Measurements from ENCODE around the gene PCK1.

The PCK1 gene

DNA sequence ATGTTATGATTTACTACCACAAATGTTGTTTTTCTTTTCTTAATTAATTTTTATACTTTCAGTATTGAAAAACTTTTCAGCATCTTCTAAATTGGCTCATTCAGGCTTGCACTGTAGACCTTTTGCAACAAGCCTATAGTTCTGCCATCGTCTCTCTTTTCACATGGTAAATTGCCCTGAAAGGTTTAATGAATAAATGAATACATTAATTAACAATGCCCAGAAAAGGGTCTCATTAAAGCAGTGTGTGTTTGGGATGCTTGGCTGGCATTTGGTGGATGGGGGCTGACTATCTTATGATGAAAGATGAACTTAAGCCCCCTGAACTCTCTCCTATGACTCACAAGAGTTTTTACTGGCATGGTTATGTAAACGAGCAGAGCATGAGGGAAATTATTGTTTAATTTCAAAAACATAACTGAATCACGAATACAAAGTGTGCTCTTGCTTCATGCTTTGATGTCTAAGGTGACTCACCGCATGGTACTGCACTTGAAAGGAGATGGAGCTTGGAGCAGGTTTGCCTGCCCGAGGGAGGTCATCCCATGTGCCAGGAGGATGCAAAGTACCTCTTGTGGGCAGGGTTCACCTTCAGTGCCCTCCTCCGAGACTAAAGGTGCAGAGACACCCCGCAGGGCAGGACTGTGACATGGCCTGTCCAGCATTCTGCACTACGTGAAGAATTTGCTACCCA lies 13.8 kb upstream of the PCK1 start:
- Histone ChIP-seq H3K4me3 (ENCODE audit: low read depth, low read length) (no peak overlapping the region), H3K36me3 (replicated peaks) (no peaks in the 10 kb centered on the region), H3K27me3 (replicated peaks) (peaks cover 8% of the 10 kb centered on the region), H3K27ac (no peak overlapping the region)
- in situ Hi-C loops (cut with HindIII; ENCODE audit: low pct_ligation_motif_present, low sequenced_read_pairs), result no loop called here
- no peak for TF ChIP-seq CTCF (IDR thresholded peaks at IDR 0.05; ENCODE audit: low read depth, low read length, missing control alignments)
- DNase-seq, result no peak

DNA sequence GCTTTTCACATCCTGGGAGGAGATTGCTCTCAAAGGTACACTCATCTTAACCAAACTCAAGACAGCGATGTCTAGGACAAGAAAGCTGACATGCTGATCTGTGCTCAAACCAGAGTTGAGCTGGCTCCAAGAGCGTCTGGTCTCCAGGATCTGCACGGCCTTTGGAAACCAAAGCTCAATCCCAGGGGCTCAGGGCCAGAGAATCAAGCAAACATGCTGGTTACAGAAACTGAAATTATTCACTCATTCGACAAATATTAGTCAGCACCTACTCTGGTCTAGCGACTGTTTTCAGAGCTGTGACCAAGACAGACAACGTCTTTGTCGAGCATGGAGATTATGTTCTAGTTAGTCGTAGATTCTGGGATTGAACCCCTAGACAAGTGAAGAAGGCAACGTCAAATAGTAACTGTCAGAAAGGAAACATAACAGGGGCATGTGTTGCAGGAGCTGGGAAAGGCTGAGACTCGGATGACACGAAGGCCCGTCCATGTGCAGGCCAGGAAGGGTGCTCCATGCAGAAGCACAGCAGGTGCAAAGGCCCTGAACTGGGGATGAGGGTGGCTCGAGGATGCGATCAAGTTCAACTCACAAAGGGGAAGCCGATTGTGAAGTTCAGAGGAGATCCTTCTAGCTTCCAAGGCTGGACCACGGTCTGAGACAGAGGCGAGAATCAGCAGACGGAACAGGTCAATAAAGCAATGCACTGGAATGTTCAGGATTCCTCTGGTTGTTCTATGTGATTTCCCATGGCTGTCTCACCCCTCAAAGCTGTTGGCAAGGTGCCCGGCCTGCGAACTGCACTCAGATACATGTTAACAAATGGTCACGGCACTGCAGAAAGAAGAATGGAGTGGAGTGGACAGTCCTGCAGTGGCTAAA lies 12.5 kb upstream of the PCK1 start:
- H3K27me3 ChIP-seq (replicated peaks), result peaks cover 8% of the 10 kb centered on the region
- no peak overlapping the region for H3K27ac ChIP-seq
- DNase-seq, result peak; percentile 18
- in situ Hi-C loops (cut with HindIII; ENCODE audit: low pct_ligation_motif_present, low sequenced_read_pairs), result no loop called here
- no peak overlapping the region for H3K4me3 ChIP-seq (ENCODE audit: low read depth, low read length)
- no peaks in the 10 kb centered on the region for H3K36me3 ChIP-seq (replicated peaks)
- no peak for TF ChIP-seq CTCF (IDR thresholded peaks at IDR 0.05; ENCODE audit: low read depth, low read length, missing control alignments)

- DNase-seq, result no peak
- Histone ChIP-seq H3K36me3 (replicated peaks) (no peaks in the 10 kb centered on the region), H3K27me3 (replicated peaks) (peaks cover under 1% of the 10 kb centered on the region), H3K4me3 (ENCODE audit: low read depth, low read length) (no peak overlapping the region), H3K27ac (no peak overlapping the region)
- in situ Hi-C loops (cut with HindIII; ENCODE audit: low pct_ligation_motif_present, low sequenced_read_pairs), result no loop called here
- TF ChIP-seq CTCF (IDR thresholded peaks at IDR 0.05; ENCODE audit: low read depth, low read length, missing control alignments), result no peak
Measured at GRCh38 chr20:57552471-57552870, 8.4 kb upstream of the PCK1 start.

GRCh38 chr20:57553376-57554018 lies 7.4 kb upstream of the PCK1 start:
- no peaks in the 10 kb centered on the region for H3K36me3 ChIP-seq (replicated peaks)
- no peak for TF ChIP-seq CTCF (IDR thresholded peaks at IDR 0.05; ENCODE audit: low read depth, low read length, missing control alignments)
- no peak overlapping the region for H3K27ac ChIP-seq
- H3K4me3 ChIP-seq (ENCODE audit: low read depth, low read length), result no peak overlapping the region
- in situ Hi-C loops (cut with HindIII; ENCODE audit: low pct_ligation_motif_present, low sequenced_read_pairs), result no loop called here
- H3K27me3 ChIP-seq (replicated peaks), result peaks cover 3% of the 10 kb centered on the region
- no peak for DNase-seq

DNA sequence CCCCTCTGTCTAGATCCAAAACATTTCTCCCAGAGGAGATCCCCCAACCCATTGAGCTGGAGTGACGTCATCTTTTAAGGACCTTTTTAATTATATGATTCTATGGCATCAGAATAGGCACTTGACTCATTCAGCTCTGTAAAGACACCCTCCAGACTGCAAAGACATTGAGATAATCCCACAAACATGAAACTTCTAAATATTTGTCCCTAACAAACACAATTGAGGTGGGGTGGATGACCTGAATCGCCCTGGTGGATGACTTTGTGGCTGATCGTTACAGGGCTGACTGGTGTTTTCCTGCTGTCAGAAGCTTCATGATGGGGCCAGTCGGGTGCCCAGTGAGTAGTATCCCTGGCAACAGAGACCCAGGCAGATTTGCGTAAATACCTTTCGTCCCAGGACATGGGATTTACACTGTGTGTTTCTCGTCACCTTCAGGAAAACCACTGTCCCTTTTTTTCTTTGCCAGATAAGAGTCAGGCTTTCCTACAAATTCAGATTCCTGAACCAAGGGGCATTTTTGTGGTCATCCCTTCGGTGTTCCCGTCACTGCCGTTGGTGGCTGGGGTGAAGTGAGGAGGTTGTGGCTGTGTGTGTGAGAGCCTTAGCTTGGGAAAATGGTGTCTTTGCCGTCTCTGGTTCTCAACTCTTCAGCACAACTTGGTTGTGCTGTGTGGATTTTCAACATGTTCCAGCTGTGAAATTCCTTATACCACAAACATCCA lies 5.3 kb upstream of the PCK1 start:
- no peak overlapping the region for H3K4me3 ChIP-seq (ENCODE audit: low read depth, low read length)
- no peaks in the 10 kb centered on the region for H3K36me3 ChIP-seq (replicated peaks)
- no peak for TF ChIP-seq CTCF (IDR thresholded peaks at IDR 0.05; ENCODE audit: low read depth, low read length, missing control alignments)
- in situ Hi-C loops (cut with HindIII; ENCODE audit: low pct_ligation_motif_present, low sequenced_read_pairs), result no loop called here
- no peak overlapping the region for H3K27ac ChIP-seq
- DNase-seq, result no peak
- H3K27me3 ChIP-seq (replicated peaks), result peaks cover 3% of the 10 kb centered on the region
